ENCODE measurements around the gene PPP1R1B.

PPP1R1B gene

GRCh38 chr17:39600997-39601597, 25.7 kb upstream of the PPP1R1B start:
- DNase-seq, result no peak

GRCh38 chr17:39601758-39602532, 24.8 kb upstream of the PPP1R1B start:
- no peak for DNase-seq

DNA sequence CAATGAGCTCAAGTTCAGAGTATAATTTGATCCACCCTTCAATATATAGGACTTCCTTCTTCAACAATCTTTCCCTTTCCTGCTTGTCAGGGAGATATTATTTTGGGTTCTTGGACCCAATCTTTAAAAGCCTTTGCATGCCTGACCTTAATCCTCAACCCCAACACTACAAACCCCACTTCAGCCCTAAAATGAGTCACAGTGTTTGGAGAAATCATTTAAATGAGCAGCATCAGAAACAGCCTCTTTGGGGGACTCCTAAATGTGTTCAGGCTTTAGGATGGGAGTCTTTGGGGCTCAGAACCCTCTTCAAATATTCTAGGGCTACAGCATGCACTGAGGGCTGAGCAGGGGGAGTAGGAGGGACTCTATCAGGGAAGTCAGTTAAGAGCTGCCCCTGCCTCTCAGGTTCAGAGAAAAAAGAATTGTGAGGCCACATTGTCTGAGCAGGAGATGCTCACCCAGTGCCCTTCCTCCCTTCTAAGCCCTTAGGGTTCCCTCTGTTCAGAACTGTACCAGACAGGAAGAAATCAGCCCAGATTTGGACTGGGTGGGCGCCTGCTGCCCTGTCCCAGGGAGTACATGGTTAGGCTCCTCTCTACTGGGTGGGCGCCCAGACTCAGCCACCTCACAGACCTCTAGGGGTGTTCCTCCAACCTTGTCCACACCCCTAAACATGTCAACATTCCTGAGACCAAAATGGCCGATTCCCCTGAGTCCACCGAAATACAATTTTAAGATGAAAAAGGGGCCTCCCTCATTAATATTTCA, 24.0 kb upstream of the PPP1R1B start:
- no peak for DNase-seq

DNA sequence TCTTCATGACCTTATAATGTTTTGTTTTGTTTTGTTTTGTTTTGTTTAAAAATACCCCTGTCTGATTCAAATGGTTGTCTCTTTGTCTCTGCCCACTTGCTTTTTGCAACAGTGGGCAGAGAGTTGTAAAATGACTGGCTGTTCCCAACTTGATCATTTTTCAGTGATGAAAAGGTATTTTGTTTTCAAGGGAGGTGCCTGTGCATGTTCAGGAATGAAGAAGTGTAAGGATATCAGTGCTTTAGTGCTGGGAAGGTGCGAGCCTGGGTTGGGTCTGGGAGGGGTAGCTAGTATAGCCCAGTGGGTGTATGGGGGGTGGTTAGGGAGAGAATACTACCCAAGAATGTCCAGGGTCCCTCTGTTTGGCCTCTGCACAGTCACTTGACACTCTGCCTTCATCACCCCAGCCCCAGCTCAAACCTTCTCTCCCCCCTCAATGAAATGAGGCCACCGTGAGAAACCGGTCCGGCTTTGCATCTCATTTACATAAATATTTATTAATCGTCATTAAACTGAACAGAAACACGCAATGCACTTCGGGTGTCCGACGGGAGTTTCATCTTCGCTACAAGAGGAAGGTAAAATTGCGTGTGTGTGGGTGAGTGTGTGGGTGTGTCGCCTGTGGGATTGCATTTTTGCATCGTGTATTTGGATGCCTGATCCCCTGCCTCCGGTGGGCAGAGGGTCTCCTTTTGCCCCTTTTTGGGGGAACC, 23.3 kb upstream of the PPP1R1B start:
- DNase-seq, result peak in 1 of 2 experiments; percentile 9

DNA sequence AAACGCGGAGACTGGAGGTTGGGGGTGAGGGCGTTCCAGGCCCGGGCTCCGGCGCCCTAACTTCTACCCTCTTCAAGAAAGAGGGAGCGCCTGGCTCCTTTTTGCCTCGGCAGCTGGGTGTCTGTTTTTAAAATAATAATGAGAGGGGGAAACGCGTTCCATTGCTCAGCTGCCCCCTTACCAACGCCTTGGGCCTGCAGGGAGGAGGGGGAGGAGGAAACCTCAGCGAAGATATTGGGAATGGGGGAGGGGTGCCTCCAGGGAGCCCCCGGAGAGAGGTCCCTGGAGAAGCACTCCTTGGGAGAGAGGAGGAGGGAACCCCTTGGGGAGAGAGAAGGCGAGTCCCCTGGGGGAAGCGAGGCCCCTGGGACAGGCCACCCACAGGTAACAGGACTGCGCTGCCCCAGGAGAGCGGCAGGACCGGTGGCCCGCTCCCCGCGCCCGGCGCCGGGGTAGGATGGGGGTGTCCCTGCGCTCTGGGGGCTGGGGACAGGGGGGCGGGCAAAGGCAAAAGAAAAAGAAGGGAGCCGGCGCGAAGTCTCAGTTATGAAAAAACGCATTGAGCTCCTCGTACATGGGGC, 21.8 kb upstream of the PPP1R1B start:
- no peak for DNase-seq

- no peak for DNase-seq
These were observed 21.0 kb upstream of the PPP1R1B start for GRCh38 chr17:39605492-39606433.

DNA sequence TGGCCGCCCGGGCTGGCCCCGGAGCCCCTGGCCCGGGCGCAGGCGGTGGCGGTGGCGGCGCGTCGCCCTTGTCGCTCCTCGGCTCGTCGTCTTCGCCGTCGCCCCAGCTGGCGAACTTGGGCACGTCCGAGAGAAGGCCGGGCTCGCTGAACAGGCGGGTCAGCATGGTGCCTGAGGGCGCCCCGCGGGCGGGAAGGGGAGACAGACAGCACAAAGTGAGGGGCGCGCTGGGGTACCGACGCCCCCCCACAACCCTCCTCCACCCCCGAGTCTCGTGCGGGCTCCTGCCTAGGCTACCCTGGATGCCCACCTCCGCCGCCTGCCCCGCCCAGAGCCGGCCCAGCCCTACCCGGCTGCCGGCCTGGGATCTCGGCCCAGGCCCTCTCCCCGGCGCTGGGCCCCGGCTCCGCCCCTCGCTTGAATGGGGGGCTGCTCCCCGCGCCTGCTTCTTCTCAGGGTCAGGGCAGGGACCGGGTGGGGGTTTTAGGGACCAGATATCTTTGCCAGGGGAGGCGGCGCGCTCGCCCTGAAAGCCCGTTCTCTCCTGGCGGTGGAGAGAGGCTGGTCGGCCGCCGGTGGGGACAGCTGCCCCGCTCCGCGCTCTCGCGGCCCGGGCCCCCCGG, 20.2 kb upstream of the PPP1R1B start:
- DNase-seq, result no peak

DNA sequence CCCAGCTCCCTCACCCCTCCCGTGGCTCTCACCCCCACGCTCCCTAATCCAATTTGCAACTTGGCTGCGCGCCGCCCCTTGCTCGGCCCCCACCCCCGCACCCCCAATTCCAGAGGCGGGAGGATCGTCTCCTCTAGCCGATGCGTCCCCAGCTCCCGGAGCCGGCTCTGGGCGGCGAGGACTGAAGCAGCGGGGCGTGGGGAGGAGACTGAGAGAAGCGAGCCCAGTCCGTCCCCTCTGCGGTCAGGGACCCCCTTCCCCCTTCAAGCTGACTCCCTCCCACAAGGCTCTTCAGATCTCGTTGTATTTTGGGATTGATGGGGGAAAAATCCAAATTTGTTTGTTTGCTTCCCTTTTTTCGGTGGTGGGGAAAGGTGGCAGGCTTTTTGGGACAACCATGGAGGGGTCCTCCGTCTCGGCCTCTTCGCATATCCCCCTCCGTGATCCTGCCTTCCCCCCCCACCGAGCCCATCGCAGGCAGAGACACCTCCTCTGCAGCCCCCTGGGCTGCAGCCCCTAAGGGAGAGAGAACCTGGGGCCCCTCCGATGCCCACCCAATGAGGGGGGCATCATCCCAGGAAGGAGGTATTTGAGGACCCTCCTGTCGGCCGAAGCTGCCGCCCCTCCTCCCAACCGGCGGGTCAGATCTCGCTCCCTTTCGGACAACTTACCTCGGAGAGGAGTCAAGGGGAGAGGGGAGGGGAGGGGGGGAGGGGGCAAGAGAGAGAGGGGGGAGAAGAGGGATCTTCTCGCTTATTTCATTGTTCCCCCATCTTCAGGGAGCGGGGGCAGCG, 19.5 kb upstream of the PPP1R1B start:
- DNase-seq, result no peak

GRCh38 chr17:39607851-39608130, 19.0 kb upstream of the PPP1R1B start, which contains the start of gene NEUROD2:
TSS of gene NEUROD2 (minus strand) at chr17:39607920. CDS start at chr17:39606599, 1,321 bp downstream.
- DNase-seq, result no peak

DNA sequence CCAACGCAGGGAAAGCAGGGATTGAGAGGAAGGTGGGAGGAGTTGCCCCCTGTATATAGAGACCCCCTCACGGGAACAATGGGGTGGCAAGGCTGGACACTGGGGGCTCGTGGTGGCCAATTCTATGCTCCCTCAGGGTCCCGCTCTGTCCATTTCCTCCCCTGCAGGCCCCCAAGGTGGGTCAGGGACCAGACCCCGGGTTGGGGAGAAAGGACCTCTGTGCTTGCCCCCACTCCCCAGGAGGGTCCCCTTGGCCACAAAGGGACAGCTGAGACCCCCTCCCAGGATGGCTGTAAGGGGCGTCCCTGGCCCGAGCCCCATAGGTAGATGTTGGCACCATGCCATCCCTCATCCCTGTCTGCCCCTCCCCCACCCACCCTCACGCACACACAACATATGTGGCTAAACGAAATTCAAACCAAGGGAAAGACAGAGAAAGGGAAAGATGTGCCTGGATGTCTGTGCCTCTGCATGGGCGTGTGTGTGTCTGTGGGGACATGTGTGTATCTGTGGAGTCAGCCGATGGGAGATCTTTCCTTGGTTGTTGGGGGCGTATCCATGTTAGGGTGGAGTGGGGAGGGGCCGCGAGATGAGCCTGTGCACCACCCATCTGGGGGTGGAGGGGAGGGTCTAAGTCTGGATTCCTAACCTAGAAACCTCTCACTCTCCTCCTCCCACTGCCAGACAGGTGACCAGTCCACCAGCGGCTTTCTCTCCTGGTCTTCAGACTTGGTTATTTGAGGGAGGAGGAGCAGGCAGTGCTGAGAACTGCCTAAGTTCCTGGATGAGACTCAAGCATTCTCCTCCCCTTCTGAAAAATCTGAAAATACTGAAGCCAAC, 18.4 kb upstream of the PPP1R1B start:
- DNase-seq, result no peak

GRCh38 chr17:39609416-39610025, 17.2 kb upstream of the PPP1R1B start:
- no peak for DNase-seq

DNA sequence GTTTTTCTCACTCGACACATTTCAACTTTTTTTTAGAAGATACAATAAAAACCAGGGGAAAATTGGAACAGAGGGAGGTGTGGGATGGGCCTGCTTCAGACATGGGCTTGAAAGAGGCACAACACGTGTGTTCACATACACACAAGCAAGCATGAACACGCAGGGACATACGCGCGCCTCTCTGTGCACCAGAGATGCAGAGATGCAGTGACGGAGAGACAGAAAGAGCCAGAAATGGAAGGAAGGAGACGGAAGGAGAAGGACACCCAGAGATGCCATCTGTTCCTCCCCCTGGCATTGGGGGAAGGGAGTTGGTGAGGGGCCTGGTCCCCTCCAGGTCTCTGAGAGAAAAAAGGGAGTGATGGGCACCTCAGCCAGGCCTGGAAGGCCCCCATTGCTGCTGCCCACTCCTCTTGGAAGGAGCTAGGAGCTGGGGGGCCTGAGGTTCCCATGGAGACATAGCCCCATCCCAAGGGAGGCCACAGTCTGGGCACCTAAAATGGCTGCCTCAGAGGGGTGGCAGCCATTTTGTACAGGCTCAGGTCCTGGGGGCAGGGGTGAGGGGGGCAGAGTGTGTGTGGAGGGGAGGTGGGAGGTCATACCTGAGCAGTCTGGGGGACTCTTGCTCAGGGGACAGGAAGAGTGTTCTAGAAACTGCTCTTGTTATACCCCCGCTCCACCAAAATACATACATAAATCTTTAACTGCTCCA, 15.2 kb upstream of the PPP1R1B start:
- DNase-seq, result no peak

DNA sequence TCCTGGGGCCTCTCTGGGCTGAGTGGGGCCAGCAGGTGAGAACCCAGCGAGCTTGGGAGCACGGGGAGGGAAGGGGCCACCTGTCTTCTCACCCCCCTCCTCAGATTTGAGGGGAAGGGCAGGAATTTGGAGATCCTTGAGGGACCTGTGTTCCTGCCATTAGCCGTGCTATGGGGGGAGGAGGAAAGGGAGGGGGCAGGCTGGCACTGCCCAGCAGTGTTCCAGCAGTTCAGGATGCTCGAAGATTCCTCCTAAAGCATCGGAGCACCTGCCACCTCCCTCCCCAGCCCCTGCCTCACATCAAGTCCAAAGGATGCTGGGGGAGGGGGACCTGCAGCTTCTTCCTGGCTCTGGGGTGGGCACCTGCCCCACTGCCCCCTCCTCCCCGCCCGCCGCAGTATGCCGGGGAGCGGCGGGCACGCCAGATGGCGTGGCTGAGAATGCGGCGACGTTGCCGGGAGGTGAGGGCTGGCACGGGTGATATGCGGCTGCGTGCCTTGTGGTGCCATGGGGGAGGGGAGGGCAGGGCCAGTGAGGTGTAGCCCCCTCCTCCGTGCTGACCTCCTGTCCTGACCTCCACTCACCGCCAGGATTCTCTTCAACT, 14.4 kb upstream of the PPP1R1B start:
- DNase-seq, result no peak

- DNase-seq, result no peak
These were observed 13.8 kb upstream of the PPP1R1B start for GRCh38 chr17:39612935-39613464.

GRCh38 chr17:39614545-39615157, 12.1 kb upstream of the PPP1R1B start:
- no peak for DNase-seq

- DNase-seq, result no peak
These were observed 11.3 kb upstream of the PPP1R1B start for GRCh38 chr17:39615434-39615833.

GRCh38 chr17:39617100-39617445, 9.7 kb upstream of the PPP1R1B start:
- DNase-seq, result no peak
